ENCODE results near the gene NTN1. TPM values are rescaled to one million over a fixed set of nuclear protein-coding genes. Genes with fewer than 3 reads are reported as not detected.
"Not testable (repeated sequence)": the region's sequence is repeated elsewhere in the genome, so short reads cannot be mapped to it uniquely, and the experiment has no call there.

Gene NTN1
- total RNA-seq, 1 donor = 0.36 TPM

DNA sequence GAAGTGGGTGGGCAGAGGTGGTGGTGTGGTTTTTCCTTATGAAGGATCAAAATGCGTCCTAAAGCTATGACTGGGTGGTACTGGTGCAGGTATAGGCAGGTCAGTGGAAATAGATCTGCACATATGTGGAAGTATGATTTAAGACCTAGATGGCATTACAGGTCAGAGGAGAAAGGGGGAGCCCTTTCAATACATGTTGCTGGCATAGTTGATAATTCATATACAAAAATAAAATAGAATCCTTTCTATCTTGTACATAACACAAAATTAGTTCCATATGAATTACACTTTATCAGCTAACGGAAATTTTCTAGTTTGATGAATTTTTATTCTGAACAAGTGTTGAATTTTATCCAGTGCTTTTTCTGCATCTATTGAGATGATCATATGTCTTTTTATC lies 35.0 kb upstream of the NTN1 start:
- Histone ChIP-seq H3K4me2 (ENCODE audit: insufficient read depth, low read length) (no peak overlapping the region), H4K20me1 (ENCODE audit: insufficient read depth, low read length) (no peaks in the 10 kb centered on the region), H3K9me3 (ENCODE audit: low read depth, low read length) (no peaks in the 10 kb centered on the region), H3K4me1 (ENCODE audit: insufficient read depth, low read length) (no peaks in the 10 kb centered on the region), H3K27ac (ENCODE audit: low read depth, low read length) (no peak overlapping the region), H3K79me2 (ENCODE audit: insufficient read depth, low read length) (no peaks in the 10 kb centered on the region), H3K27me3 (ENCODE audit: insufficient read depth, low read length) (no peaks in the 10 kb centered on the region), H2AFZ (ENCODE audit: low read length) (no peak overlapping the region), H3K36me3 (ENCODE audit: insufficient read depth, low read length) (no peaks in the 10 kb centered on the region), H3K4me3 (ENCODE audit: insufficient read depth, low read length) (no peak overlapping the region)
- TF ChIP-seq, protein P1, sequence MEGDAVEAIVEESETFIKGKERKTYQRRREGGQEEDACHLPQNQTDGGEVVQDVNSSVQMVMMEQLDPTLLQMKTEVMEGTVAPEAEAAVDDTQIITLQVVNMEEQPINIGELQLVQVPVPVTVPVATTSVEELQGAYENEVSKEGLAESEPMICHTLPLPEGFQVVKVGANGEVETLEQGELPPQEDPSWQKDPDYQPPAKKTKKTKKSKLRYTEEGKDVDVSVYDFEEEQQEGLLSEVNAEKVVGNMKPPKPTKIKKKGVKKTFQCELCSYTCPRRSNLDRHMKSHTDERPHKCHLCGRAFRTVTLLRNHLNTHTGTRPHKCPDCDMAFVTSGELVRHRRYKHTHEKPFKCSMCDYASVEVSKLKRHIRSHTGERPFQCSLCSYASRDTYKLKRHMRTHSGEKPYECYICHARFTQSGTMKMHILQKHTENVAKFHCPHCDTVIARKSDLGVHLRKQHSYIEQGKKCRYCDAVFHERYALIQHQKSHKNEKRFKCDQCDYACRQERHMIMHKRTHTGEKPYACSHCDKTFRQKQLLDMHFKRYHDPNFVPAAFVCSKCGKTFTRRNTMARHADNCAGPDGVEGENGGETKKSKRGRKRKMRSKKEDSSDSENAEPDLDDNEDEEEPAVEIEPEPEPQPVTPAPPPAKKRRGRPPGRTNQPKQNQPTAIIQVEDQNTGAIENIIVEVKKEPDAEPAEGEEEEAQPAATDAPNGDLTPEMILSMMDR (IDR thresholded peaks at IDR 0.05; ENCODE audit: extremely low read depth, low read depth, low read length) = peak; percentile 7
- DNase-seq (ENCODE audit: insufficient read length, low spot score, missing footprints) = peak; percentile 65

DNA sequence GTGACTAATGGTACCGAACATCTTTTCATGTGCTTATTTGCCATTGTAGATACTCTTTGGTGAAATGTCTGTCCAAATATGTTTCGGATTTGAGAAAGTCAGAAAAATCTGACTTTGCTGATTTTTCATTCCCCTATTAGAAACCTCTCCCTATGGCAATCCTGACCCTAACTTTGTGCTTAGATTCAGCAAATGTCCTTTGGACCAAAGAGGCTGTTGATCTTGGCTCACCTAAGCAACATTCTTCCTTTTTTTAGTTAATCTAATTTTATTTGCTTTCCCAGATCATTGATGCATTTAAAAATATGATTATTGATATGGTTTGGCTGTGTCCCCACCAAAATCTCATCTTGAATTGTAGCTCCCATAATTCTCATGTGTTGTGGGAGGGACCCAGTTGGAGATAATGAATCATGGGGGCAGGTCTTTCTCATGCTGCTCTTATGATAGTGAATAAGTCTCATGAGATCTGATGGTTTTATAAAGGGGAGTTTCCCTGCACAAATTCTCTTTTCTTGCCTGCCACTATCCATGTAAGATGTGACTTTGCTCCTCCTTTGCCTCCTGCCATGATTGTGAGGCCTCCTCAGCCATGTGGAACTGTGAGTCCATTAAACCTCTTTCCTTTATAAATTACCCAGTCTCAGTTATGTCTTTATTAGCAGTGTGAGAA lies 32.9 kb upstream of the NTN1 start:
- H3K4me2 ChIP-seq (ENCODE audit: insufficient read depth, low read length); H3K9me3 ChIP-seq (ENCODE audit: low read depth, low read length); H4K20me1 ChIP-seq (ENCODE audit: insufficient read depth, low read length); H3K27me3 ChIP-seq (ENCODE audit: insufficient read depth, low read length); H3K4me1 ChIP-seq (ENCODE audit: insufficient read depth, low read length); H3K4me3 ChIP-seq (ENCODE audit: insufficient read depth, low read length); H3K79me2 ChIP-seq (ENCODE audit: insufficient read depth, low read length); H3K27ac ChIP-seq (ENCODE audit: low read depth, low read length); H3K36me3 ChIP-seq (ENCODE audit: insufficient read depth, low read length); DNase-seq (ENCODE audit: insufficient read length, low spot score, missing footprints); H2AFZ ChIP-seq (ENCODE audit: low read length): not testable (repeated sequence)

DNA sequence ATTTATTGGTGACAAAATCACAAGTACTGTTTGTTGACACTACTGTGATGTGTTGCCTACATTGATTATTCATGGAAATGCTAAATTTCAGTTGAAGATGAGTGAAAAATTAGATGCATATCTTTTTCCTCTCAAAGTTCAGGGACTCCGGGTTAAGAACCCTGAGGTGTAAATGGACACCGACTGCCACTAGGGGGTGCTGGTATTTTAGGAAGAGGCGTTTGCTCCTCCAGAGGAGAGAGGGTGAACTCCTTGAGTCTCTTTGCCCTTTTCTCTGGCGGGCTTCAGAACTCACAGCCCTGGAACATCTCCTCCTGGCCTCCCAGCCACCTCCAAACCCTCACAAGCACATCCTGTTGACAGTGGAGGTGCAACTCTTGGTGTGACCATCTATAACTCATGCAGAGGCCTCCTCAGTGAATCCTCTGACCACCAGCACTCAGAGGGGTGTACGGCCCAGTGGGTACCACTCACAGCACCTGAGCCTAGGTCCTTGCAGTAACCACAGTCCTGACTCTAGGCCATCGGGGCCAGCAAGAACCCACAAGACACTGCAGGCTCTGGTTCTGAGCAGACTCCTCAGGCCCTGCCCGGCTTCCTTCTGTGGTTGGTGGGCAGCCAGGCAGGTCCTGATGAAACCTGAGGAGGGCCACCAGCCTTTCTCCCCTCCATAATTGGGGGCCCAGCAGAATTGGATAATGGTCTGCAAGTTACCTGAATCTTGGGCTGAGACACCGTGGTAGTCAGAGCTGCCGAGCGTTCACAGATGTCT lies 29.6 kb upstream of the NTN1 start:
- DNase-seq (ENCODE audit: insufficient read length, low spot score, missing footprints) = peak; percentile 69
- no peaks in the 10 kb centered on the region for H3K79me2 ChIP-seq (ENCODE audit: insufficient read depth, low read length)
- TF ChIP-seq, protein P1 (IDR thresholded peaks at IDR 0.05; ENCODE audit: extremely low read depth, low read depth, low read length) = peak; percentile 90
- H3K4me1 ChIP-seq (ENCODE audit: insufficient read depth, low read length) = no peaks in the 10 kb centered on the region
- H3K9me3 ChIP-seq (ENCODE audit: low read depth, low read length) = no peaks in the 10 kb centered on the region
- H2AFZ ChIP-seq (ENCODE audit: low read length) = no peak overlapping the region
- no peak overlapping the region for H3K4me3 ChIP-seq (ENCODE audit: insufficient read depth, low read length)
- peaks cover 2% of the 10 kb centered on the region for H3K27me3 ChIP-seq (ENCODE audit: insufficient read depth, low read length)
- H3K36me3 ChIP-seq (ENCODE audit: insufficient read depth, low read length) = no peaks in the 10 kb centered on the region
- H3K4me2 ChIP-seq (ENCODE audit: insufficient read depth, low read length) = no peak overlapping the region
- H3K27ac ChIP-seq (ENCODE audit: low read depth, low read length) = no peak overlapping the region
- H4K20me1 ChIP-seq (ENCODE audit: insufficient read depth, low read length) = no peaks in the 10 kb centered on the region

- Histone ChIP-seq H3K27me3 (ENCODE audit: insufficient read depth, low read length) (peaks cover 2% of the 10 kb centered on the region), H2AFZ (ENCODE audit: low read length) (no peak overlapping the region), H3K4me2 (ENCODE audit: insufficient read depth, low read length) (no peak overlapping the region), H3K36me3 (ENCODE audit: insufficient read depth, low read length) (no peaks in the 10 kb centered on the region), H3K4me1 (ENCODE audit: insufficient read depth, low read length) (no peaks in the 10 kb centered on the region), H4K20me1 (ENCODE audit: insufficient read depth, low read length) (no peaks in the 10 kb centered on the region), H3K9me3 (ENCODE audit: low read depth, low read length) (no peaks in the 10 kb centered on the region), H3K27ac (ENCODE audit: low read depth, low read length) (no peak overlapping the region), H3K79me2 (ENCODE audit: insufficient read depth, low read length) (no peaks in the 10 kb centered on the region), H3K4me3 (ENCODE audit: insufficient read depth, low read length) (no peak overlapping the region)
- DNase-seq (ENCODE audit: insufficient read length, low spot score, missing footprints) = peak; percentile 74
- TF ChIP-seq, protein P1 (IDR thresholded peaks at IDR 0.05; ENCODE audit: extremely low read depth, low read depth, low read length) = peak; percentile 83
Observed at GRCh38 chr17:8994319-8994718, 27.0 kb upstream of the NTN1 start.
